MCF 10A (cell line): Measurements from ENCODE around the gene SCUBE1. TPM values are rescaled to one million over a fixed set of nuclear protein-coding genes. Genes with fewer than 3 reads are reported as not detected.

Experiments used
- BruUV-seq: library from RNA; stranded (reverse); fragments of 400-500 nt; replicated peaks from 2 replicates; lab custom pipeline; 2021; lab: Mats Ljungman, UMichigan
- CTCF ChIA-PET: fragments of 300-600 bp; sonication (Branson Sonifier 250); formaldehyde crosslinking; extraction: SDS; loops from one replicate; lab custom pipeline; 2021; ENCODE audit warnings: antibody characterized with exemption, inconsistent platforms; lab: Yijun Ruan, JAX
- POLR2A ChIA-PET: fragments of 300-600, 350-650 bp; sonication (Branson Sonifier 250); formaldehyde crosslinking; extraction: SDS; loops from one replicate; lab custom pipeline; 2020; ENCODE audit warnings: antibody characterized with exemption, inconsistent platforms; lab: Yijun Ruan, JAX
- DNase-seq: peaks from one replicate; pipeline ENCODE4 v3.0.0-alpha.2; 2018; ENCODE audit not compliant: unreplicated experiment
- H3K27ac Mint-ChIP-seq: one replicate; pipeline ENCODE4 v1.8.0; 2022; ENCODE audit warnings: mild to moderate bottlenecking, low read depth, mixed read lengths; ENCODE audit not compliant: unreplicated experiment
- H3K27me3 Mint-ChIP-seq: one replicate; pipeline ENCODE4 v1.8.0; 2022; ENCODE audit warnings: mixed read lengths; ENCODE audit not compliant: insufficient read depth, unreplicated experiment
- H3K36me3 Mint-ChIP-seq: one replicate; pipeline ENCODE4 v1.8.0; 2022; ENCODE audit warnings: mild to moderate bottlenecking, moderate library complexity, mixed read lengths; ENCODE audit not compliant: insufficient read depth, unreplicated experiment
- H3K4me1 Mint-ChIP-seq: one replicate; pipeline ENCODE4 v1.8.0; 2022; ENCODE audit warnings: mixed read lengths; ENCODE audit not compliant: insufficient read depth, unreplicated experiment
- H3K4me3 Mint-ChIP-seq: one replicate; pipeline ENCODE4 v1.8.0; 2022; ENCODE audit warnings: mild to moderate bottlenecking, moderate library complexity, mixed read lengths; ENCODE audit not compliant: unreplicated experiment
- H3K9me3 Mint-ChIP-seq: one replicate; pipeline ENCODE4 v1.8.0; 2022; ENCODE audit warnings: mixed read lengths; ENCODE audit not compliant: unreplicated experiment
- CTCF ChIP-seq: fragments of 200-600 bp; IDR thresholded peaks from one replicate; pipeline ENCODE4 v1.8.0; 2022; ENCODE audit warnings: antibody characterized with exemption, mild to moderate bottlenecking; ENCODE audit not compliant: unreplicated experiment
- intact Hi-C: fragments of 100-400 bp; cut with micrococcal nuclease; formaldehyde crosslinking; loops from 2 replicates; pipeline ENCODE4 v1.14.1; 2022
- total RNA-seq: library from RNA; stranded (reverse); gene quantifications from 2 replicates; pipeline ENCODE4 v1.2.3, GENCODE V29; 2022

The SCUBE1 gene
- total RNA-seq, 1 experiment from 2014 or later = not detected

- BruUV-seq = no TSS peak
- Mint-ChIP-seq H3K27me3 (peaks cover 21% of the 10 kb centered on the region), H3K4me3 (no peak overlapping the region), H3K4me1 (peaks cover 5% of the 10 kb centered on the region), H3K27ac (no peak overlapping the region), H3K36me3 (no peaks in the 10 kb centered on the region), H3K9me3 (no peaks in the 10 kb centered on the region)
- ChIA-PET CTCF (interaction anchor here (0.6 to 1.8 kb wide), 4 partner anchors 57 to 668 kb away, joined by 3 to 7 read pairs (median 5); no protein-coding TSS in a partner anchor), POLR2A (no interaction called here)
- TF ChIP-seq CTCF = no peak
- DNase-seq = no peak
- intact Hi-C loops = no loop called here
Measured at GRCh38 chr22:43288807-43289420, 54.3 kb downstream of the SCUBE1 start.

DNA sequence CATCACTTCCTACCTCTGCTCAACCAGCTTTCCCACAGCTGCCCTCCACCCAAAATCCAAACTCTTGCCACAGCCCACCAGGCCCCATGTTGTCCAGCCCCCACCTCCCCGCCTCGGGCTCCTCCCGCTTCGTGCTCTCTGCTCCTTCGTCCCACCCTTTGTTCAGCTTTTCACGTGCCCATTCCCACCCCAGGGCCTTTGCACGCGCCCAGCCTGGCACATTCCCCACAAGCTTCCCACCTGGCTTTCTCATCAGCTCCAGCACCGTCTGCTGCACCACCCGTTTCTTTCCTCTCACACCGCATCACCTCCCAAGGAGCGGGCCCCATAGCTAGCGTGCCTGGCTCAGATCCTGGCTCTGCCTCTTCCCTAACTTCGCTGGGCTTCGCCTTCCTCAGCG, 54.8 kb downstream of the SCUBE1 start:
- no TSS peak for BruUV-seq
- no peak for TF ChIP-seq CTCF
- POLR2A ChIA-PET = no interaction called here

GRCh38 chr22:43287441-43287840, 55.7 kb downstream of the SCUBE1 start:
- BruUV-seq = no TSS peak

More for the DNA sequence above, 54.8 kb downstream of the SCUBE1 start:
- Mint-ChIP-seq H3K4me3 (no peak overlapping the region), H3K36me3 (no peaks in the 10 kb centered on the region), H3K27me3 (peaks cover 26% of the 10 kb centered on the region), H3K4me1 (peaks cover 5% of the 10 kb centered on the region), H3K27ac (no peak overlapping the region), H3K9me3 (no peaks in the 10 kb centered on the region)
- intact Hi-C loops = no loop called here
- CTCF ChIA-PET = interaction anchor here (0.6 to 1.8 kb wide), 3 partner anchors 56 to 668 kb away, joined by 4 to 7 read pairs (median 6); no protein-coding TSS in a partner anchor
- DNase-seq = no peak

More at GRCh38 chr22:43287441-43287840, 55.7 kb downstream of the SCUBE1 start:
- peaks cover 5% of the 10 kb centered on the region for H3K4me1 Mint-ChIP-seq
- no peak for TF ChIP-seq CTCF
- no peak for DNase-seq
- no peaks in the 10 kb centered on the region for H3K9me3 Mint-ChIP-seq
- ChIA-PET CTCF (interaction anchor here (1.8 kb wide), 1 partner anchor 55 kb away, joined by 6 read pairs; no protein-coding TSS in a partner anchor), POLR2A (no interaction called here)
- peaks cover 35% of the 10 kb centered on the region for H3K27me3 Mint-ChIP-seq
- intact Hi-C loops = no loop called here
- H3K4me3 Mint-ChIP-seq = no peak overlapping the region
- no peak overlapping the region for H3K27ac Mint-ChIP-seq
- no peaks in the 10 kb centered on the region for H3K36me3 Mint-ChIP-seq
